Measurements from ENCODE around the gene LRBA. TPM values are rescaled to one million over a fixed set of nuclear protein-coding genes. Genes with fewer than 3 reads are reported as not detected.

Gene LRBA
- total and polyA plus RNA-seq, 4 donors = 18.8 to 56.4 (median 33.8) TPM

DNA sequence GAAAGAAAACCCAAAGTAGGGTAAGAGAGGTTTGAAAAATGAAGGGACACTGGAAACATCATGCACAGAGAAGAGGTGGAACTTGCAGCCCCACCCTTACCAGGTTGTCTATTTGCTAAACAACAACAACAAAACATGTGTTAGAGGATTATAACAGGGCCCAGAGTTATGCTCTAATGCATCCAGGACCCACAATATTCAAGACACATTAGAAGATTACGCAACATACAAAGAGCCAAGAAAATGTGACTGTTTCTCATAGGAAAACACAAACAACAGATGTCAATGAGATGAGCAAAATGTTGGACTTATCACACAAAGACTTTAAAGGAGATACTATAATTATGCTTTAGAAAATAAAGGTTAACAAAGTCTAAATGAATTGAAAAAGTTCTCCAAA, 128.5 kb downstream of the LRBA start:
- Histone ChIP-seq H3K36me3 (ENCODE audit: control insufficient read depth, insufficient read depth, low read length) (no peaks in the 10 kb centered on the region), H3K27me3 (ENCODE audit: control insufficient read depth, insufficient read depth, low read length) (no peaks in the 10 kb centered on the region), H3K4me1 (ENCODE audit: control insufficient read depth, insufficient read depth, low read length) (no peaks in the 10 kb centered on the region), H3K27ac (ENCODE audit: low read depth, low read length) (no peak overlapping the region), H3K4me3 (ENCODE audit: low read depth, low read length) (no peak overlapping the region), H3K9me3 (ENCODE audit: control insufficient read depth, insufficient read depth, low read length) (no peaks in the 10 kb centered on the region)
- no CpG with 5 or more reads among the region's 1 CpG for WGBS (ENCODE audit: insufficient coverage)
- no peak for DNase-seq (ENCODE audit: low read depth in 4 of 6, low spot score in 6 of 6)

- Histone ChIP-seq H3K27ac (ENCODE audit: low read depth, low read length) (no peak overlapping the region), H3K4me3 (ENCODE audit: low read depth, low read length) (no peak overlapping the region), H3K9me3 (ENCODE audit: control insufficient read depth, insufficient read depth, low read length) (no peaks in the 10 kb centered on the region), H3K4me1 (ENCODE audit: control insufficient read depth, insufficient read depth, low read length) (no peaks in the 10 kb centered on the region), H3K27me3 (ENCODE audit: control insufficient read depth, insufficient read depth, low read length) (no peaks in the 10 kb centered on the region), H3K36me3 (ENCODE audit: control insufficient read depth, insufficient read depth, low read length) (no peaks in the 10 kb centered on the region)
- DNase-seq (ENCODE audit: low read depth in 4 of 6, low spot score in 6 of 6) = no peak
- WGBS (ENCODE audit: insufficient coverage) = no CpG with 5 or more reads among the region's 1 CpG
These were observed 130.5 kb downstream of the LRBA start for GRCh38 chr4:150884625-150885024.

DNA sequence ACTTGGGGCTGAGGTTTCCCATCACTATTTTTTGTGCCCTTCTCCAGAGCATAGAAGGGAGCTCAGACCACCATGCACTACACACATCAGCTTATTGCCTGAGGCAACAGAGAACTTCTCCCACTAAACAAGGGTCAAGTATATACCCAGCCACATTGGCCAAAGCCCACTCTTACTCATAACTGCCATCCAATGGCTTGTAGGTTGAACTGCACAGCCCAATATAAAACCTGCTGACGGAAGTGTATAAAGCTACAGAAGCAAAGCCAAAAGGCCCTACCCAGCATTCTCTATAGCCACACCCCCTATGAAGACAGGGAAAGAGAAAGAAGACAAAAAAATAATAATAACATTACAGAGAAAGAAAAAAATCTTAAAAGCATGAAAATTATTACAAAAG, 139.7 kb downstream of the LRBA start:
- H3K9me3 ChIP-seq (ENCODE audit: control insufficient read depth, insufficient read depth, low read length) = no peaks in the 10 kb centered on the region
- H3K4me1 ChIP-seq (ENCODE audit: control insufficient read depth, insufficient read depth, low read length) = peaks cover 7% of the 10 kb centered on the region
- WGBS (ENCODE audit: insufficient coverage) = no CpG with 5 or more reads among the region's 1 CpG
- no peaks in the 10 kb centered on the region for H3K36me3 ChIP-seq (ENCODE audit: control insufficient read depth, insufficient read depth, low read length)
- DNase-seq (ENCODE audit: low read depth in 4 of 6, low spot score in 6 of 6) = no peak
- H3K27ac ChIP-seq (ENCODE audit: low read depth, low read length) = no peak overlapping the region
- no peak overlapping the region for H3K4me3 ChIP-seq (ENCODE audit: low read depth, low read length)
- no peaks in the 10 kb centered on the region for H3K27me3 ChIP-seq (ENCODE audit: control insufficient read depth, insufficient read depth, low read length)

DNA sequence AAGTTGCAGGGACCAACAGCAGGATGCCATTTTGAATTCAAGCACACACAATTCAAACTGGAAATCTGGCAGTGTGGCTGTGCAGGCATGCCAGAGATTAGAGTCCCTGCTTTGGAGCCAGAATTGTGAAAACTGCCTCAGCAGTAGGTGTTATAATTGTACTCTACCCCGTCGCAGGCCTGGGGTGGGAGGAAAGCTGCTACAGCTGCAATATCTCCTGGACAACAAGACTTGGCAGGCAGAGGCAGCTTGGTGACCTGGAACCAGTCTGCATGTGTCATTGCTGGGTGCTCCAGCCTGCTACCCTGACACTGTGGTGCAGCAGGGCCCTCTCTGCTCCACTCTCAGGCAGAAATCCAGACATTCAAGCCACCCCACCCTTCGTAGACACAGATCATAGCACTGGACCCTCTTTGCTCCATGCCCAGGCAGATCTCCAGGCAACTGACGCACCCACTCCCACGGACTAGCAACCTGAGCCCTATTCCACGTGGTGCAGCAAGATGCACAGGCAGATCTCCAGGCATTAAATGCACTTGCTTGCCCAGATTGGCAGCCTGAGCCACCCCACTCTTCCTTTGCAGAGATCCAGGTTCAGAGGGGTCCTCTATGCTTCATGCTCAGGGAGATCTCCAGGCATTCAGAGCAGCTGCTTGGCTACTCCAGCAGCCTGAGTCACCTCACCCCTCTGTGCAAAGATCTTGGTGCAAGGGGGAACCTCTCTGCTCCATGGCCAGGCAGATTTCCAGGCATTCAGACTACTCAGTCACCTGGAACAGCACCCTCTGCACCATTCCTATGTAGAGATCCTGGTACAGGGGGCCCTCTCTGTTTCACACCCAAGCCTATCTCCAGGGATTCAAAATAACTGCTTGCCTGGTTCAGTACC, 140.5 kb downstream of the LRBA start:
- no peaks in the 10 kb centered on the region for H3K27me3 ChIP-seq (ENCODE audit: control insufficient read depth, insufficient read depth, low read length)
- no peaks in the 10 kb centered on the region for H3K36me3 ChIP-seq (ENCODE audit: control insufficient read depth, insufficient read depth, low read length)
- H3K4me1 ChIP-seq (ENCODE audit: control insufficient read depth, insufficient read depth, low read length) = peaks cover 7% of the 10 kb centered on the region
- DNase-seq (ENCODE audit: low read depth in 4 of 6, low spot score in 6 of 6) = peak in 3 of 6 donors; percentile 5 to 32 (median 31)
- H3K27ac ChIP-seq (ENCODE audit: low read depth, low read length) = no peak overlapping the region
- no peak overlapping the region for H3K4me3 ChIP-seq (ENCODE audit: low read depth, low read length)
- 85% methylated on average over 6 of the region's 6 CpGs for WGBS (ENCODE audit: insufficient coverage)
- H3K9me3 ChIP-seq (ENCODE audit: control insufficient read depth, insufficient read depth, low read length) = no peaks in the 10 kb centered on the region

DNA sequence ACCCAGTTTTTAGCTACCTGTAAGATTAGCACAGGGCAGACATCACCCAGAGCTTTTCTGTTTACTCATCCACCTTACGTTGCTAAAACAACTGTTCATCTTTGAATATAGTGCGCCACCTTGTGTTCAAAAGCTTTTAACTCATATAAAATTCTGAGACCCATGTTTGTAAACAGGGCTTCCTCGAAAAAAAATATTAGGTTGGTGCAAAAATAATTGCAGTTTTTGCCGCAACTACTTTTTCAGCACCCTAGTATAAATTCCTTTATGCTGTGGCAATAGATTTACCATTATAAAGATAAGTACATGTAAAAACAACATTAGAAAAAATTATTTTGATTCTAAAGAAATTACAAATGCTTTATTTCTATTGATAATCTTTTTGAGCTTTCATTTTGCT, 147.9 kb downstream of the LRBA start:
- peak; percentile 63 to 98 (median 84) for DNase-seq (ENCODE audit: low read depth in 4 of 6, low spot score in 6 of 6)
- H3K27ac ChIP-seq (ENCODE audit: low read depth, low read length) = no peak overlapping the region
- 0% methylated on average over 1 of the region's 4 CpGs for WGBS (ENCODE audit: insufficient coverage)
- no peaks in the 10 kb centered on the region for H3K27me3 ChIP-seq (ENCODE audit: control insufficient read depth, insufficient read depth, low read length)
- no peak overlapping the region for H3K4me3 ChIP-seq (ENCODE audit: low read depth, low read length)
- no peaks in the 10 kb centered on the region for H3K36me3 ChIP-seq (ENCODE audit: control insufficient read depth, insufficient read depth, low read length)
- H3K4me1 ChIP-seq (ENCODE audit: control insufficient read depth, insufficient read depth, low read length) = no peaks in the 10 kb centered on the region
- H3K9me3 ChIP-seq (ENCODE audit: control insufficient read depth, insufficient read depth, low read length) = no peaks in the 10 kb centered on the region

DNA sequence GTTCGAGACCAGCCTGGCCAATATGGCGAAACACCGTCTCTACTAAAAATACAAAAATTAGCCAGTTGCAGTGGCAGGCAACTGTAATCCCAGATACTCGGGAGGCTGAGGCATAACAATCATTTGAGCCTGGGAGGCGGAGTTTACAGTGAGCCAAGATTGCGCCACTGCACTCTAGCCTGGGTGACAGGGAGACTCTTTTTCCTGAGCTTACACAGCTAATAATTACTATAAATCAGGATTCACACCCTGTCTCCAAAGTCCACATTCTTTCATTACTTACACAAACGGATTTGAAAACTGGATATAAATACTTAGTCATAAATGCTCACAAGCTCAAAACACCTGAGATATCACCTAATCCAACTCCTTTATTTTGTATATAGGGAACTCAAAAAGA, 151.6 kb downstream of the LRBA start:
- DNase-seq (ENCODE audit: low read depth in 4 of 6, low spot score in 6 of 6) = no peak
- WGBS (ENCODE audit: insufficient coverage) = 90% methylated on average over 3 of the region's 7 CpGs
- Histone ChIP-seq H3K27me3 (ENCODE audit: control insufficient read depth, insufficient read depth, low read length) (no peaks in the 10 kb centered on the region), H3K27ac (ENCODE audit: low read depth, low read length) (no peak overlapping the region), H3K4me1 (ENCODE audit: control insufficient read depth, insufficient read depth, low read length) (no peaks in the 10 kb centered on the region), H3K9me3 (ENCODE audit: control insufficient read depth, insufficient read depth, low read length) (no peaks in the 10 kb centered on the region), H3K36me3 (ENCODE audit: control insufficient read depth, insufficient read depth, low read length) (no peaks in the 10 kb centered on the region), H3K4me3 (ENCODE audit: low read depth, low read length) (no peak overlapping the region)

DNA sequence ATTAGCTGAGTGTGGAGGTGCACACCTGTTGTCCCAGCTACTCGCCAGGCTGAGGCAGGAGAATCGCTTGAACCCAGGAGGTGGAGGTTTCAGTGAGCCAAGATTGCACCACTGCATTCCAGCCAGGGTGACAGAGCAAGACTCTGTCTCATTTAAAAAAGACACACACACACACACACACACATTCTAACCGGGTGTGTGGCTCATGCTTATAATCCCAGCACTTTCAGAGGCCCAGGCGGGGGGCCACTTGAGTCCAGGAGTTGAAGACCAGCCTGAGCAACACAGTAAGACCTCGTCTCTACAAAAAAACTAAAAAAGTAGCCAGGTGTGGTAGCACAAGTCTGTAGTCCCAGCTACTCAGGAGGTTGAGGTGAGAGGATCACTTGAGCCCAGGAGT, 152.3 kb downstream of the LRBA start:
- no peak overlapping the region for H3K27ac ChIP-seq (ENCODE audit: low read depth, low read length)
- DNase-seq (ENCODE audit: low read depth in 4 of 6, low spot score in 6 of 6) = no peak
- H3K4me3 ChIP-seq (ENCODE audit: low read depth, low read length) = no peak overlapping the region
- no peaks in the 10 kb centered on the region for H3K4me1 ChIP-seq (ENCODE audit: control insufficient read depth, insufficient read depth, low read length)
- no peaks in the 10 kb centered on the region for H3K36me3 ChIP-seq (ENCODE audit: control insufficient read depth, insufficient read depth, low read length)
- H3K9me3 ChIP-seq (ENCODE audit: control insufficient read depth, insufficient read depth, low read length) = no peaks in the 10 kb centered on the region
- no peaks in the 10 kb centered on the region for H3K27me3 ChIP-seq (ENCODE audit: control insufficient read depth, insufficient read depth, low read length)
- WGBS (ENCODE audit: insufficient coverage) = 94% methylated on average over 3 of the region's 5 CpGs

DNA sequence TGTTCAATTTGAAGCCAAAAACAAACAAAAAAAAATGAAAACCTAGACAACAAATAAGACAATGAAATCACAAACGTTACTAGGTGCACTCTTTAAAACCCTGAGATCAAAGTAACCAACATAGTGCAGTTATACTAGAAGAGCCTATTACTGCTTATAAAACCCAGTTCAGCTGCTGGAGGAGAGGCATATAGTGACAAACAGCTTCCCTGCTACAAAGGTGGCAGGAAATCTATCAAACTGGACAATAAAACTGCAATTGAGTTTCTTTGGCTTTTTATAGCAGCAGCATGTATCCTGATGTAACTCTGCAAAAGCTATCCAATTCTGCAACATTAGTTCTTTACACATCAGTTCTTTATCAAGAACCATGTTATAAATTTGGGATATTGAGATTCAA, 155.6 kb downstream of the LRBA start:
- Histone ChIP-seq H3K4me3 (ENCODE audit: low read depth, low read length) (no peak overlapping the region), H3K36me3 (ENCODE audit: control insufficient read depth, insufficient read depth, low read length) (no peaks in the 10 kb centered on the region), H3K27ac (ENCODE audit: low read depth, low read length) (no peak overlapping the region), H3K27me3 (ENCODE audit: control insufficient read depth, insufficient read depth, low read length) (no peaks in the 10 kb centered on the region), H3K9me3 (ENCODE audit: control insufficient read depth, insufficient read depth, low read length) (no peaks in the 10 kb centered on the region), H3K4me1 (ENCODE audit: control insufficient read depth, insufficient read depth, low read length) (no peaks in the 10 kb centered on the region)
- WGBS (ENCODE audit: insufficient coverage) = no CpG with 5 or more reads among the region's 1 CpG
- peak in 2 of 6 donors; percentile 8 to 75 for DNase-seq (ENCODE audit: low read depth in 4 of 6, low spot score in 6 of 6)

DNA sequence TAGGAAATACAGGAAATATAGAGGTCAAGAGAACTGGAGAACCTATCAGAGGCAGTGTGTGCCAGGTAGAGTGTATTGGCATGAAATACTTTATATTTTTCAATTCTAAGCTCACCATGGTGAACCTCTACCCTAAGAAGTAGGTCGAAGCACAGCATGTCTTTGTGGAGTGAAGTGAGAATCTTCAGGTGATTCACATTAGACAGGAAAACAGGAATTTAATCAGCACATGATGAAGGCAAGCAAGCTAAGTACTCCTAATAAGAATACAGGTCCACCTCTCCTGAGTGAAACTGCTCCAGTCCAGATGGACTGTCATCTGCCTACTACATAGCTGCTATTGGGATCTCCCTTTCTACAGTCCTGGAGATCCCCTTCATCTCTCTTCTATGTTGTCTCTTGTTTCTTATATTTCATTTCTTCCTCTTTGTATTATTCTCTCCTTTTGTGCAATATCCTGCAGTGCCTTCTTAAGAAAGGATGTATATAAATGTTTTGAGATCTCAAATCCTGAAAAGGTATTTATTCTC, 159.0 kb downstream of the LRBA start:
- Histone ChIP-seq H3K4me1 (ENCODE audit: control insufficient read depth, insufficient read depth, low read length) (no peaks in the 10 kb centered on the region), H3K4me3 (ENCODE audit: low read depth, low read length) (no peak overlapping the region), H3K36me3 (ENCODE audit: control insufficient read depth, insufficient read depth, low read length) (no peaks in the 10 kb centered on the region), H3K27ac (ENCODE audit: low read depth, low read length) (no peak overlapping the region), H3K9me3 (ENCODE audit: control insufficient read depth, insufficient read depth, low read length) (no peaks in the 10 kb centered on the region), H3K27me3 (ENCODE audit: control insufficient read depth, insufficient read depth, low read length) (no peaks in the 10 kb centered on the region)
- no CpG with 5 or more reads among the region's 1 CpG for WGBS (ENCODE audit: insufficient coverage)
- peak in 1 of 6 donors; percentile 23 for DNase-seq (ENCODE audit: low read depth in 4 of 6, low spot score in 6 of 6)

DNA sequence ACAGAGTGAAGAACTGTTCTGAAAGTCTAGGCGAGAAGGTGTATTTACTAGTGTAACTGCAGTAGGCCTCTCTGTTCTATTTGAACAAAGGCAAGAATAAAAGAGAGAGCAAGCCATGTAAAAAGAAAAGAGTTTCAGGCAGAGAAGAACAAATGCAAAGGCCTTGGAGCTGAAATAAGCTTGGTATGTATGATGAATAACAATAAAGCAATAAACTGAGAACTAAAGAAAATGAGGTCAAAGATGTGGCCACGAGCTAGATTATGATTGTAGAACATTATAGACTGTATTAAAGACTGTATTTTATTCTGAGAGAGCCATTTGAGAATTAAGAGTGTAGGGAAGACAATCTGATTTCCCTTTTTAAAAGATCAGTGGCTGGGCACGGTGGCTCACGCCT, 160.5 kb downstream of the LRBA start:
- Histone ChIP-seq H3K4me3 (ENCODE audit: low read depth, low read length) (no peak overlapping the region), H3K27me3 (ENCODE audit: control insufficient read depth, insufficient read depth, low read length) (no peaks in the 10 kb centered on the region), H3K27ac (ENCODE audit: low read depth, low read length) (no peak overlapping the region), H3K4me1 (ENCODE audit: control insufficient read depth, insufficient read depth, low read length) (no peaks in the 10 kb centered on the region), H3K36me3 (ENCODE audit: control insufficient read depth, insufficient read depth, low read length) (no peaks in the 10 kb centered on the region), H3K9me3 (ENCODE audit: control insufficient read depth, insufficient read depth, low read length) (no peaks in the 10 kb centered on the region)
- DNase-seq (ENCODE audit: low read depth in 4 of 6, low spot score in 6 of 6) = no peak
- 77% methylated on average over 4 of the region's 4 CpGs for WGBS (ENCODE audit: insufficient coverage)
